Measurements from ENCODE around the gene CTAG1B.

- no peak for TF ChIP-seq SUZ12 (IDR thresholded peaks at IDR 0.05; ENCODE audit: extremely low read depth, insufficient read depth, insufficient read length)
- no peak for TF ChIP-seq ZNF274 (IDR thresholded peaks at IDR 0.05; ENCODE audit: low read depth, low read length)
- no peak for TF ChIP-seq YY1 (IDR thresholded peaks at IDR 0.05; ENCODE audit: insufficient read depth, insufficient read length)
Measured at GRCh38 chrX:154661899-154662298, 42.8 kb upstream of the CTAG1B start.

Measured in NT2/D1 (cell line).